Measurements from ENCODE around the gene ITGA2B. TPM values are rescaled to one million over a fixed set of nuclear protein-coding genes. Genes with fewer than 3 reads are reported as not detected.
A peak's percentile ranks its signal among the peaks of the same experiment; 100 is the strongest.

The ITGA2B gene
- total and polyA plus RNA-seq, 8 donors = 3.2 to 10.0 (median 8.0) TPM

GRCh38 chr17:44361292-44362260, 27.9 kb downstream of the ITGA2B start:
- TF ChIP-seq, protein P1, sequence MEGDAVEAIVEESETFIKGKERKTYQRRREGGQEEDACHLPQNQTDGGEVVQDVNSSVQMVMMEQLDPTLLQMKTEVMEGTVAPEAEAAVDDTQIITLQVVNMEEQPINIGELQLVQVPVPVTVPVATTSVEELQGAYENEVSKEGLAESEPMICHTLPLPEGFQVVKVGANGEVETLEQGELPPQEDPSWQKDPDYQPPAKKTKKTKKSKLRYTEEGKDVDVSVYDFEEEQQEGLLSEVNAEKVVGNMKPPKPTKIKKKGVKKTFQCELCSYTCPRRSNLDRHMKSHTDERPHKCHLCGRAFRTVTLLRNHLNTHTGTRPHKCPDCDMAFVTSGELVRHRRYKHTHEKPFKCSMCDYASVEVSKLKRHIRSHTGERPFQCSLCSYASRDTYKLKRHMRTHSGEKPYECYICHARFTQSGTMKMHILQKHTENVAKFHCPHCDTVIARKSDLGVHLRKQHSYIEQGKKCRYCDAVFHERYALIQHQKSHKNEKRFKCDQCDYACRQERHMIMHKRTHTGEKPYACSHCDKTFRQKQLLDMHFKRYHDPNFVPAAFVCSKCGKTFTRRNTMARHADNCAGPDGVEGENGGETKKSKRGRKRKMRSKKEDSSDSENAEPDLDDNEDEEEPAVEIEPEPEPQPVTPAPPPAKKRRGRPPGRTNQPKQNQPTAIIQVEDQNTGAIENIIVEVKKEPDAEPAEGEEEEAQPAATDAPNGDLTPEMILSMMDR (IDR thresholded peaks at IDR 0.05) = no peak
- no peak overlapping the region for H3K4me3 ChIP-seq
- no peak overlapping the region for H3K27ac ChIP-seq
- peaks cover 4 to 21% of the 10 kb centered on the region in 2 donors for H3K4me1 ChIP-seq
- ATAC-seq = no peak
- intact Hi-C loops (cut with DNase I) = no loop called here
- no peaks in the 10 kb centered on the region for H3K36me3 ChIP-seq
- DNase-seq = peak in 1 of 4 donors; percentile 28
- H3K9me3 ChIP-seq = no peaks in the 10 kb centered on the region
- peaks cover 0 to 44% of the 10 kb centered on the region in 2 donors for H3K27me3 ChIP-seq

DNA sequence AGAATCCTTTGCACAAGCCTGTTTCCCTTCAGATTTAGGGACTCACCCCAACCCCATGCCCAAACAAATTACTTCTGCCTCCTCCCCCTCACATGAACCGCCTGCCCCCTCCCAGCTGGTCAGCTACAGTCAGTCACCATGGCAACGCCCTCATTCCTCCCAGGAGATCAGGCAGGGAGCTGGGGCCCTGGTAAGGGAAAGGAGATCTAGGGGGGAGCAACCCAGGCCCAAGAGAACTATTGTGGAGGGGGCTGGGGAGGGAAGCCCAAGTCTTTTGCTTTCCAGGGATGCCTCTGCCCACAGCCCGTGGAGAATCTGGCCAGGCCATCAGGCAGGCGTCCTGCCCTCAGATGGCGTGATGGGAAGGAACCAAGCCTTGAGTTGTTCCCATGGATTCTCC, 28.6 kb downstream of the ITGA2B start:
- ATAC-seq (no peak), DNase-seq (peak in 2 of 4 donors; percentile 31 to 70)
- no peak overlapping the region for H3K27ac ChIP-seq
- no peaks in the 10 kb centered on the region for H3K36me3 ChIP-seq
- TF ChIP-seq, protein P1 (IDR thresholded peaks at IDR 0.05) = no peak
- peaks cover 0 to 39% of the 10 kb centered on the region in 2 donors for H3K27me3 ChIP-seq
- no peak overlapping the region for H3K4me3 ChIP-seq
- peaks cover 4 to 21% of the 10 kb centered on the region in 2 donors for H3K4me1 ChIP-seq
- intact Hi-C loops (cut with DNase I) = no loop called here
- H3K9me3 ChIP-seq = no peaks in the 10 kb centered on the region

DNA sequence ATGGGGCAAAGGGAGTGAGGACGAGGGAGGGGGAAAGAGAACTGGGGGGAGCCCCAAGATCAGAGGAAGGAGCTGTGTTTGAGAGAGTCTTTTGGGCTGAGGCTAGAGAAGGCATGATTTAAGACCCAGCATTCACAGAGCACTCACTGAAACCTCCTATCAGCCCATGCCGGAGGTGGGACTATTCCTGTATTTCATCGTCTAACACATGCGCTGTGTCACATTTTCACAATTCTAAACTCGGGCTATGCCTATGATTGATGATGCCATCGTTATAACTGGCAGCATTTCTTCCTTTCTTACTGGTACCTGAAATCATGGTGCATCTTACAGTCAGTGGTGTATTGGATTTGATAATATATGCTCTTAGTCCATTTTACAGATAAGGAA, 29.3 kb downstream of the ITGA2B start:
- intact Hi-C loops (cut with DNase I) = no loop called here

DNA sequence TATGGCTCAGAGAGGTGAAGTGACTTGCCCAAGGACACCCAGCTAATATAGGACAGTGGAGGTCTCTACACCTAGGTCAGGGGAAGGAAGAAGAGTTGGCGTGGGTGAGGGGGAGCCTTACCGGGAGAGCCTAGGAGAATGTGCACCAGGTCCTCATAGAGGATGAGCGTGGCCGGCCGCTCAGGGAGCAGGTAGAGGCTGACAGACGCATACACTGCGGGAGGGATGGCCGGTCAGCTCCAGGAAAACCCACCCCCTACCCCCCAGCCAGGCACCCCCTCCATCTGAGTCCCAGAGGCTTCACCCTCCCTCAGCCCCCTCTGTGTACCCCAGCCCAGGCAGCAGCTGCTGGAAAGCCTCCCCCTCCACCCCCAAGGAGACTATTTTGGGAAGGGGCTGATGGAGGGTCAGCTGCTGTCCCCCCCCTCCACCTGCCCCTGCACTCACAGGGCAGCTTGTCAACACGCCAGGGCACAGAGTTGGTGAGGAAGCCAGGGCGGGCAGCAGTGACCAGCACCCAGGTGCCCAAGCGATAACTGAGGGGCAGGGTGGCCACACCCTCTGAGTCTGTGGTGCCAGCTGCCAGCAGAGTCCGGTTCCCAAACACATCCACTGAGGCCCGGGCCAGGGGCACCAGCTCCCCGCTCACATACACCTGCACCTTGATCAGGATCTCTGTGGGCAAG, 29.8 kb downstream of the ITGA2B start:
- H3K27me3 ChIP-seq = peaks cover 0 to 44% of the 10 kb centered on the region in 2 donors
- no peaks in the 10 kb centered on the region for H3K9me3 ChIP-seq
- H3K4me3 ChIP-seq = no peak overlapping the region
- intact Hi-C loops (cut with DNase I) = no loop called here
- DNase-seq (no peak), ATAC-seq (no peak)
- TF ChIP-seq, protein P1 (IDR thresholded peaks at IDR 0.05) = no peak
- H3K27ac ChIP-seq = no peak overlapping the region
- H3K4me1 ChIP-seq = peaks cover 4 to 21% of the 10 kb centered on the region in 2 donors
- H3K36me3 ChIP-seq = no peaks in the 10 kb centered on the region

More for the DNA sequence above, 29.3 kb downstream of the ITGA2B start:
- Histone ChIP-seq H3K36me3 (no peaks in the 10 kb centered on the region), H3K27ac (no peak overlapping the region), H3K4me3 (no peak overlapping the region), H3K27me3 (peaks cover 0 to 44% of the 10 kb centered on the region in 2 donors), H3K4me1 (peaks cover 4 to 21% of the 10 kb centered on the region in 2 donors), H3K9me3 (no peaks in the 10 kb centered on the region)
- TF ChIP-seq, protein P1 (IDR thresholded peaks at IDR 0.05) = no peak
- no peak for DNase-seq
- no peak for ATAC-seq

- TF ChIP-seq, protein P1 (IDR thresholded peaks at IDR 0.05) = no peak
- intact Hi-C loops (cut with DNase I) = no loop called here
- H3K27me3 ChIP-seq = peaks cover 0 to 45% of the 10 kb centered on the region in 2 donors
- H3K36me3 ChIP-seq = no peaks in the 10 kb centered on the region
- no peak overlapping the region for H3K4me3 ChIP-seq
- peaks cover 4 to 19% of the 10 kb centered on the region in 2 donors for H3K4me1 ChIP-seq
- DNase-seq (no peak), ATAC-seq (no peak)
- H3K9me3 ChIP-seq = no peaks in the 10 kb centered on the region
- no peak overlapping the region for H3K27ac ChIP-seq
Observed at GRCh38 chr17:44359006-44359405, 30.4 kb downstream of the ITGA2B start.
